Urinary bladder (tissue), 4 donors: ENCODE results near the gene GSC. TPM values are rescaled to one million over a fixed set of nuclear protein-coding genes. Genes with fewer than 3 reads are reported as not detected.

Experiments
- DNase-seq: peaks from one replicate; pipeline ENCODE4 v3.0.0-alpha.2; 2015; ENCODE audit errors: extremely low spot score
- H3K27ac ChIP-seq: one replicate; pipeline ENCODE4 v1.5.1; 2013; ENCODE audit warnings: low read depth, mild to moderate bottlenecking, moderate library complexity
- H3K36me3 ChIP-seq: one replicate; pipeline ENCODE4 v1.6.1; 2013; ENCODE audit warnings: mild to moderate bottlenecking, moderate library complexity; ENCODE audit not compliant: insufficient read depth
- H3K4me1 ChIP-seq: one replicate; pipeline ENCODE4 v1.6.1; 2013; ENCODE audit warnings: mild to moderate bottlenecking, moderate library complexity; ENCODE audit not compliant: insufficient read depth
- H3K4me3 ChIP-seq: one replicate; pipeline ENCODE4 v1.5.1; 2013; ENCODE audit warnings: low read depth, low read length
- WGBS: extraction: QIAGEN DNeasy Blood & Tissue Kit; methylation state at CpG from one replicate; pipeline ENCODE4 v1.1.7; 2013; 5-methylcytosine and 5-hydroxymethylcytosine counted together
- polyA plus RNA-seq: library from polyadenylated mRNA; stranded (reverse); fragments of 200-250 nt; gene quantifications from one replicate; pipeline ENCODE4 v1.2.3, GENCODE V29; 2013
- total RNA-seq: library from RNA; depleted of rRNA; stranded (reverse); fragments of >200 nt; gene quantifications from one replicate; pipeline ENCODE4 v1.2.3, GENCODE V29; 2014
- donor health status: healthy with polysubstance abuse.
- donor health status: healthy.

The GSC gene
- total and polyA plus RNA-seq, 2 donors, result 0.35 to 0.79 TPM

- no peaks in the 10 kb centered on the region for H3K4me1 ChIP-seq
- 11% methylated on average over 2 of the region's 2 CpGs for WGBS
- no peak overlapping the region for H3K4me3 ChIP-seq
- DNase-seq, result no peak
- no peaks in the 10 kb centered on the region for H3K36me3 ChIP-seq
- H3K27ac ChIP-seq, result no peak overlapping the region
Measured at GRCh38 chr14:94775871-94776210, 5.9 kb upstream of the GSC start.

GRCh38 chr14:94775091-94775870, 5.4 kb upstream of the GSC start:
- Histone ChIP-seq H3K36me3 (no peaks in the 10 kb centered on the region), H3K4me3 (no peak overlapping the region), H3K4me1 (no peaks in the 10 kb centered on the region), H3K27ac (no peak overlapping the region)
- DNase-seq, result no peak
- 15% methylated on average over 20 of the region's 20 CpGs for WGBS

- H3K36me3 ChIP-seq, result no peaks in the 10 kb centered on the region
- H3K4me3 ChIP-seq, result no peak overlapping the region
- WGBS, result 17% methylated on average over 11 of the region's 11 CpGs
- H3K27ac ChIP-seq, result no peak overlapping the region
- no peaks in the 10 kb centered on the region for H3K4me1 ChIP-seq
- no peak for DNase-seq
Measured at GRCh38 chr14:94774344-94775090, 4.6 kb upstream of the GSC start.

GRCh38 chr14:94773655-94774343, 3.9 kb upstream of the GSC start:
- Histone ChIP-seq H3K27ac (no peak overlapping the region), H3K4me1 (no peaks in the 10 kb centered on the region), H3K36me3 (no peaks in the 10 kb centered on the region), H3K4me3 (no peak overlapping the region)
- 11% methylated on average over 36 of the region's 36 CpGs for WGBS
- DNase-seq, result no peak

- WGBS, result 11% methylated on average over 42 of the region's 42 CpGs
- DNase-seq, result no peak
- Histone ChIP-seq H3K4me1 (no peaks in the 10 kb centered on the region), H3K36me3 (no peaks in the 10 kb centered on the region), H3K4me3 (no peak overlapping the region), H3K27ac (no peak overlapping the region)
Measured at GRCh38 chr14:94773061-94773648, 3.2 kb upstream of the GSC start.

- H3K4me1 ChIP-seq, result no peaks in the 10 kb centered on the region
- 32% methylated on average over 8 of the region's 8 CpGs for WGBS
- H3K36me3 ChIP-seq, result no peaks in the 10 kb centered on the region
- no peak overlapping the region for H3K27ac ChIP-seq
- no peak overlapping the region for H3K4me3 ChIP-seq
- no peak for DNase-seq
Measured at GRCh38 chr14:94772548-94772947, 2.6 kb upstream of the GSC start.

GRCh38 chr14:94771906-94772490, 2.1 kb upstream of the GSC start:
- DNase-seq, result no peak
- H3K4me1 ChIP-seq, result no peaks in the 10 kb centered on the region

GRCh38 chr14:94771158-94771905, 1.4 kb upstream of the GSC start:
- DNase-seq, result no peak
- 24% methylated on average over 54 of the region's 54 CpGs for WGBS
- Histone ChIP-seq H3K36me3 (no peaks in the 10 kb centered on the region), H3K4me3 (no peak overlapping the region), H3K4me1 (no peaks in the 10 kb centered on the region), H3K27ac (no peak overlapping the region)

More at GRCh38 chr14:94771906-94772490, 2.1 kb upstream of the GSC start:
- WGBS, result 29% methylated on average over 14 of the region's 14 CpGs
- no peaks in the 10 kb centered on the region for H3K36me3 ChIP-seq
- H3K27ac ChIP-seq, result no peak overlapping the region
- no peak overlapping the region for H3K4me3 ChIP-seq

- no peaks in the 10 kb centered on the region for H3K4me1 ChIP-seq
- no peak overlapping the region for H3K4me3 ChIP-seq
- H3K36me3 ChIP-seq, result no peaks in the 10 kb centered on the region
- no peak overlapping the region for H3K27ac ChIP-seq
- DNase-seq, result no peak
- 40% methylated on average over 9 of the region's 9 CpGs for WGBS
Measured at GRCh38 chr14:94770815-94771157, 873 bp upstream of the GSC start.

GRCh38 chr14:94770251-94770749, 387 bp upstream of the GSC start:
- H3K4me1 ChIP-seq, result no peaks in the 10 kb centered on the region
- WGBS, result 11% methylated on average over 18 of the region's 18 CpGs
- no peak for DNase-seq
- peak overlapping the region; percentile 42 for H3K4me3 ChIP-seq
- H3K27ac ChIP-seq, result no peak overlapping the region
- no peaks in the 10 kb centered on the region for H3K36me3 ChIP-seq

- no peaks in the 10 kb centered on the region for H3K4me1 ChIP-seq
- 2% methylated on average over 82 of the region's 82 CpGs for WGBS
- H3K27ac ChIP-seq, result no peak overlapping the region
- DNase-seq, result no peak
- no peaks in the 10 kb centered on the region for H3K36me3 ChIP-seq
- peak overlapping the region; percentile 42 for H3K4me3 ChIP-seq
Measured at GRCh38 chr14:94768521-94769390, 1.2 kb downstream of the GSC start.

GRCh38 chr14:94768141-94768520, 1.8 kb downstream of the GSC start:
- DNase-seq, result no peak
- H3K27ac ChIP-seq, result no peak overlapping the region
- no peaks in the 10 kb centered on the region for H3K4me1 ChIP-seq
- no peak overlapping the region for H3K4me3 ChIP-seq
- no peaks in the 10 kb centered on the region for H3K36me3 ChIP-seq
- 10% methylated on average over 26 of the region's 26 CpGs for WGBS
